HG03354 (cell line): ENCODE measurements around the gene SLC5A1.
"Not testable (repeated sequence)": the region's sequence is repeated elsewhere in the genome, so short reads cannot be mapped to it uniquely, and the experiment has no call there.

Source experiments
- ATAC-seq: cut with Tn5 transposase; IDR thresholded peaks from one replicate; pipeline ENCODE4 v1.9.1; 2021; ENCODE audit warnings: mild to moderate bottlenecking; ENCODE audit not compliant: unreplicated experiment, poor library complexity, severe bottlenecking

SLC5A1 gene

DNA sequence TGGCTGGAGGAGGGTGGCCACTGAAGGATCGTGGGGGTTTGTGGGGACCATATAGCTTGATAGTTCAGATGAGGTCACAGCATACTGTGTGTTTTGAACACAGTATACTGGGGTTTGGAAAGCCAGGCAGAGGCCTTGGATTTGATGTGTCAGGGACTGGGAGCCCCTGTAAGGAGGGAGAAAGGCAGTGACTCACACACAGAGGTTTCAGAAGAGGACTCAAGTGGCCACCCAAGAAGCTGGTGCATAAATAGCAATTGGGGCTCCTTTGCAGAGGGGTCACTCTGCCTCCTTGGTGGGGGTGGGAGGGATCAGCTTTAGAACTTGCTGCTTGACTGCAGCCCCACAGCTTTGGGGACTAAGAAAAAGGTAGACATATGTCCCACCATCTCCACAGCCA is 39.3 kb downstream of the SLC5A1 start:
- no peak for ATAC-seq

DNA sequence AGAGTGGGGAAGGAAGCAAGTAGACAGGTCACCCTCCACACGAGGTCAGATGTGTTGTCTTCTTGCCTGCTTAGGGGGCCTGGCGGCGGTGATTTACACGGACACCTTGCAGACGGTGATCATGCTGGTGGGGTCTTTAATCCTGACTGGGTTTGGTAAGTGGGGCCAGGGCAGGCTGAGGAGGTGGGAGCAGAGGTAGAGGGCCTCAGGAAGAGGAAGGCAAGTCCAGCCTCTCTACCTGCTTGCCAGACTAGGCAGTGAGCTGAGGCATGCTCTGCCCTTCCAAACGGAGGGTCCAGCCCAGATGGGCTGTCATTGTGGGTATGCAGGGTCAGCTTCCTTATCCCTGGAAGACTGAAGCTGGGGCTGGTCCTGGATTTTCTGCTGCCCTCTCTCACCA is 39.9 kb downstream of the SLC5A1 start:
- ATAC-seq: no peak

DNA sequence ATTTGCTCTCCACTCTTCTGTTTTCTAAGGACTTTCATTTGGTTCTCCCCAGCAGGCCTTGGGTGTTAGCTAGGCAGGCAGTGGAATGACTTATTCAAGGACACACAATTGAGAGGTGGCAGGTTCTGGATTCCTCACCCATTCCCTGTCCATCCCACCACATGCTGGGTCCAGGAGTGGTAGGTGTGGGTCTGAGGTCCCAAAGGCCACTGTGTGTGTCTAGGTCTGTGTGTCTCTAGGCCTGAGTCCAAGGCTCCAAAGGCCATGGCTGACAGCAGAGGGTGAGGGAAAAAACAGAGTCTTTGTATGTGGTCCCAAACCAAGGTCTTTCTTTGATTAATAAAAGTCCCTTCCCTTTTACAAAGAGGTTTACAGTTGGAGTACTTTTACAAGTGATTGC is 40.8 kb downstream of the SLC5A1 start:
- no peak for ATAC-seq

DNA sequence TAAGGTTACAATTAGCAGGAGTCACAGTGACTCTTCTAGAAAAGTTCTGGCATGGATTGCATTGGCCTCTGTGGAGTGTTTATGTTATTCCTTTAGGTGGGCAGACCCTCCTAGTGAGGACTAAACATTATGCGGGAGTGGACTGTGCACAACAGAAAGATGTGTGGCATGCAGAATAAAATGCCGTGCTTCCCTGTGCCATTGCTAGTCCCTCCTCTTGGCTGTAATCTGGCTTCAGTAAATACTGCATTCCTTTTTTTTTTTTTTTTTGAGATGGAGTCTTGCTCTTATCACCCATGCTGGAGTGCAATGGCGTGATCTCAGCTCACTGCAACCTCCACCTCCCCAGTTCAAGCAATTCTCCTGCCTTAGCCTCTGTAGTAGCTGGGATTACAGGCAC is 45.0 kb downstream of the SLC5A1 start:
- ATAC-seq: no peak

DNA sequence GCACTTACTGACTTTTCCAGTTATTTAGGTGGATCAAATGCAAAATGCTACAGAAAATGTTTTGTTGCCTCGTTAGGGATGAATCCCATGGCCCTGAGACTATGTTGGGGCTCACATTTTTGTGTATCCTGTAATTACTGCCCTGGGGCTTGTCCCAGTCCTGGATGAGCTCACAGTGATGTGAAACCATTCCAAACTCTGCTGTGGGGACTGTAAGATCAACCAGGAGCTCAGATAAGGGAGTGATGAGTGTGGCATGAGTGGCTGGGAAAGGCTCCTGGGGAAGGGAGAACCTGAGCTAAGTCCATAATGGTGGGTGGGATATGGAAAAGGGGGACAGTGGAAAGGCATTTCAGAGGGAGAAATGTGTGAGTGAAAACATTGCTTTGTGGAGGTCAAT is 54.0 kb downstream of the SLC5A1 start:
- no peak for ATAC-seq

DNA sequence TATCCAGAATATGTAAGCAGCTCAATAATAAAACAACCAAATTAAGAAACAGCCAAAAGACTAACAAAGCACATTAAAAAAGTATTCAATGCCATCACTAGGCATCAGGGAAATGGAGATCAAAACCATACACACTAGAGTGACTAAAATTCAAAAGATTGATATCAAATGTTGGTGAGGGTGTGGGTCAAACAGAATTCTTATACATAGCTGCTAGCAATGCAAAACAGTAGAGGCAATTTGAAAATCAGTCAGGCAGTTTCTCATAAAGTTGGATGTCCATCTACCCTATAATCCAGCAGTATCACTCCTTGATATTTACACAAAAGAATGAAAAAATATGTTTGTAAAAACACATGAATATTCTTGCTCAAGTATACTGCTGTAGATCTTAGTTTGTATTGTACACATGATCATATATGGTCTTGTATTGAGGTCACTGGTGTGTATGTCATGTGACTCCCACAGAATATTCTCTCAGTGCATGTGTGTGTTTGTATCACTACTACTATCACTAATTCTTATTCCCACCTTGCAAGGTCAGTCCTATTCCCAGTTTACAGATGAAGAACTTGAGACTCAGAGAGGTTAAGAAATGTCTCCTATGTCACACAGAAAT is 54.9 kb downstream of the SLC5A1 start:
- no peak for ATAC-seq

DNA sequence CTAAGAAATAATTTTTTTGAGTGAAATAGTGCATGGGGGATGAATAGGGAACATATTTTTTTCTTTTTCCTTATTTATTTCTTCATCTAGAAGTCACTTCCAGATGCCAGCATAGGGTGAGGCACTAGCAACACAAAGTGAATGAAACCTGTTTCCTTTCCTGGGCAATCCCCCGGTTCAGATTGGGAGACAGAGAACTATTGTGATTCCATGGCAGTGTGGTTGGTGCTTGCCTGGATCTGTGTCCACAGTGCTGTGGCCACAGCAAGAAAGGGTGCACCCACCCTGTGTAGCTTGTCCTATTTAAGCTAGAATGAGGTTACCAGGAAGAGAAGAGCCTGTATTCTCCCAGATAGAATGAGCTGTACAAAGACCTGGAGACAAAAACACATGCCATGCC is 57.6 kb downstream of the SLC5A1 start:
- ATAC-seq: no peak

DNA sequence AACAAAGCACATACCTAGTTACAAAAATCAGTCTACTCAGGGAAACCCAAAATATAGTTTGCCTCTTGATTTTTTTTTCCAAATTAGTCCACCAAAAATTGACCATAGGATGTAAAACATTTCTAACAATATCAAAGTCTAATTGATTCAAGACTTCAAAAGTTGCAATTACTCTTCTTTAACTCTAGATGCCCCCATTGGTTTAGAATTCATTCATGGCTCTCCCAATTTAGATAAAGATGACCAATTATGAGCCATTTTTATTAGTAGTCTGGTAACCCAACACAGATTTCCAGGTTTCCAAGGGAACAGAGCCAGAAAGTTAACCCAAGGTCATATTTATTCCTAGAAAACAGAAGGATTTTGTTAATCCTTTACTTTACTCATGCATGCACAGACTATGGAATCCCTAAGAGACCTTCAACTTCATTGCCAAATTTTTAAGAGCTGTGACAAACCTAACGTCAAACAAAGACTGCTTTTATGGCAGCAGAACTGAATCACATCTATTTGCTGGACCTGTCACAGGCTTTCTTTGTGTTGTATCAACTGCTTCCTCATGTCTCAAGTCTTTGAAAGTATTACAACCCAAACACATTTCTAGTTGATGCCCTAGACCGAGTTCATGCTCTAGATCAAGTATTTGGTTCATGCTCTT is 60.7 kb downstream of the SLC5A1 start:
- no peak for ATAC-seq

DNA sequence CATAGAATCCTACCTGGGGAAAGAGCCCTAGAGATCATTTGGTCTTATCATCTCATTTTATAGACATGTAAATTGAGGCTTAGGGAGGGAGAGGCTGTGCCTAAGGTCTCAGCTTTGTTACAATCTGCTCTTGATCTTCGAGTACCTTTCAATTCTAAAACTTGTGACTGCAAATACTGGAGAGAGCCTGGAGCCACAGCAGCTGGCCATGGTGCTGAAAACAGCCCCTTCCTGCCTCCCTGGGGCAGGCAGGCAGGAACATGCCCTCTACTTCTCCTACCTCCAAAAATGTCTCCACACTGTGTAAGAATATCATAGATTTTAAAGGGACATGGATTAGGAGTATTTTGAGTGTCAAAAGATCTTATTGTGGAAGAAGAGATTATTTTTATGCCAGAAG is 63.9 kb downstream of the SLC5A1 start:
- ATAC-seq: no peak

DNA sequence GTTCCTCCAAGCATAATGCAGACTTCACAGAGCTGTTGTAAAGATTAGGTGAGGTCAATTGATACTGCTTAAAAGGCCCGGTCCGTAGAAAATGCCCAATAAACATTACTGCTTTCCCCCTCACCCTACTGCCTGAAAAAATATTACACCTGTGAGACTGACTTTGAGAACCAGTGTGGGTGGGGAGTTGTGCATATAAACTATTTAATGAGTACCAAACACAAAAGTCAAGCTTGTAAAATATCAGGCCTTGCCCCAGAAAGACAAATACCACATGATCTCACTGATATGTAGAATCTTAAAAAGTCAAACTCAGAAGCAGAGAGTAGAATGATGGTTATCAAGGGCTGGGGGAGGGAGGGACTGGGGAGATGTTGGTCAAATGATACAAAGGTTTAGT is 69.3 kb downstream of the SLC5A1 start:
- no peak for ATAC-seq

DNA sequence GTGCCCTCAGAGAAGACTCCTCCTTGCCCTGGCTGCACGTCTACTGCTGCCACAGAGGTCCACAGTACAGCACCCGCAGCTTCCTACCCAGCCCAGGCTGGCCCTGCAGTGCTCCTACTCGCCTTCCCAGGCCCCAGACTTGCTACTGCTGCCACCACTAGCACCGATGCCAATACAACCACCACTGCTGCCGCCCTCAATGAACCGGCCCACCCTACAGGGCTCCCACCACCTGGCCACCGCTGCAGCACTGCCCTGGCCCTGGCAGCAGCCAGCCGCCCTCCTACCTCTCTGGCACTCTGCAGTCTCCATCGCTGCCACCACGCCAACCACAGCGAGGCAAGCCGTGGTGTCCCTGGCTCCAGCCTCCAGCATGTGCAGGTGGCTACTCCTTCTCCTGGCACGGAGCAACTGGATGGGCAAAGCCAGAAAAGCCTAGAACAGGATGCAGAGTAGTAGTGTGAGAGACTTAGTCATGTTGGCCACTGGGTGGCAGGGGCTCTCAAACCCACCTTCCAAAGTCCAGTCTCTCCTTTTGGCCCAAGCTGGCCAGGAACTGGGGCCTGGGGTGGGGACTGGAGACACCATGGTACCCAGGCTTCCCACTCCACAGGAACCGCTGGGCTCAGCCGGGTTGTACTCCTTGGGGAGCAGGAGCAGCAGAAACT is 76.6 kb downstream of the SLC5A1 start:
- ATAC-seq: no peak

DNA sequence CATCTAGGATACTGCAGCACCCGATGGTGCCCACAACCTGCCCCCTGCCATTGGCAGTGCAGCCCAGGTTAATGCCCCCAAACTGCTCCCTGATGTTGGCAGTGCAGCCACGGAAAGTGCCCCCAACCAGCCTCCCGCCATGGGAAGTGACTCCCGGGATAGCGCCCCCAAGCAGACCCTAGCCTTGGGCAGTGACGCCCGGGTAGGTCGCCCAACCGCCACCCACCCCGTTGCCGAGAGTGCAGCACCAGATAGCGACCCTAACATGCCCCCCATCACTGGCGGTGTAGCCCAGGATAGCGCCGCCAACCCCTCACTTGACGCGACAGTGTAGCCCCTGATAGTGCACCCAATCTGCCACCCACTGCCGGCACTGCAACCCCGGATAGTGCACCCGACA is 77.5 kb downstream of the SLC5A1 start:
- ATAC-seq: no peak

DNA sequence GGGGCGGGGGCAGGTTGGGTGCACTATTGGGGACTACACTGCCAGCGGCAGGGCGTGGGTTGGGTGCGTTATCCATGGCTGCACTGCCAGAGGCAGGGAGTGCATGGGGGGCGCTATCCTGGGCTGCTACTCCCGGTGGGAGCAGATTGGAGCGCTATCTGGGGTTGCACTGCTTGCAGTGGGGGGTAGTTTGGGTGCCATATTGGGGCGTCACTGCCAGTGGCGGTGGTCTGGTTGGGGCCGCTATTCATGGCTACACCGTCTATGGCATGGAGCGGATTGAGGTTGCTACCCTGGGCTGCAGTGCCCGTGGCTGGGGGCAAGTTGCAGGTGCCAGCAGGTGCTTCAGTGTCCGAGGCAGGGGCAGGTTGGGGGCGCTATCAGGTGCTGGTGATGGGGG is 79.8 kb downstream of the SLC5A1 start:
- no peak for ATAC-seq

DNA sequence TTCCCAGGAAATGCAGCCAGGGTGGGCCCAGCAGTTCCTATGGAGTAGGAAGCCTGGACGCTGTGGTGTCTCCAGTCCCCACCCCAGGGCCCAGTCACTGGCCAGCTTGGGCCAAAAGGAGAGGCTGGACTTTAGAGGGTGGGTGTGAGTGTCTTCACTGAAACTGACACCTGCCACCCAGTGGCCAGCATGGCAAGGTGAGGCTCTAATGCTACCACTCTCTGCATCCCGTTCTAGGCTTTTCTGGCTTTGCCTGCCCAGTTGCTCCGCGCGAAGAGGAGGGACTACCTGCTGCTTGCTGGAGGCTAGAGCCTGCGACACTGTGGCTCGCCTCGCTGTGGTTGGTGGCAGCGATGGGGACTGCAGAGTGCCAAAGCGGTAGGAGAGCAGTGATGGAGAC is 80.6 kb downstream of the SLC5A1 start:
- ATAC-seq: no peak

DNA sequence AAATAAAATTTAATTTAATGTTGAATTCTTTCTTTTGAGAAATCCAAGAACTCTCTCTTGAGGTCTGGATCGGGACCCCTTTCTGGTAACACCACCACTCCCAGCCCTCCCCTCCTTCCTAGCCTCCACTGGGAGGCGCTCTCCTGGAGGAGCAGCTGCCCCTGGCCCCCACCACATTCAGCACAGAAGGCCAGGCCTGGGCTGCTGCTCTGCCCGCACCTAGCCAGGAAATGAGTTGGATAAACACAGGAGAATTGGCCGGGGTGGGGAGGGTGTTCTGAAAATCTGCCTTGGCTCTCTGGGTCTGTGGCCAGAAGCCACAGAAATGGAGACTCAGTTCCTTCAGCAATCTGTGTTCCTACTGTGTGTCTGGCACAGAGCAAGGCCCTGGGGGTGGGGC is 84.8 kb downstream of the SLC5A1 start:
- ATAC-seq: no peak

DNA sequence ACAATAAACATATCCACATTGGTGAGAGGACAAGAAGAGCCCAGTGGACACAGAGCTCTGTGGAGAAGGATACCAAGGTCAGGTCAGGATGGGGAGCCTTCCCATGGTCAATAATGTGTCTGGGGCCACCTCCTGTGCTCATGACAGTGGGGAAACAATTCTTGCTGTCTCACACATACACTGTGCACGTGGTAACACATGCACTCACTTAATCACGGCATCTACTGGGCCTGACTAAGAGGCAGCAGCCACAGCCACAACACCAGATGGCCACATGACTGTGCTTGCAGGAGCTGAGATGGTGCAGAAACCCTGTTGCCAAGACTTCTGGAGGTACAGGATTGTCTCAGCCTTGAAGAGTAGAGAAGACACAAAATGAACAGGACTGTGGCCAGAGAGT is 87.4 kb downstream of the SLC5A1 start:
- ATAC-seq: no peak

DNA sequence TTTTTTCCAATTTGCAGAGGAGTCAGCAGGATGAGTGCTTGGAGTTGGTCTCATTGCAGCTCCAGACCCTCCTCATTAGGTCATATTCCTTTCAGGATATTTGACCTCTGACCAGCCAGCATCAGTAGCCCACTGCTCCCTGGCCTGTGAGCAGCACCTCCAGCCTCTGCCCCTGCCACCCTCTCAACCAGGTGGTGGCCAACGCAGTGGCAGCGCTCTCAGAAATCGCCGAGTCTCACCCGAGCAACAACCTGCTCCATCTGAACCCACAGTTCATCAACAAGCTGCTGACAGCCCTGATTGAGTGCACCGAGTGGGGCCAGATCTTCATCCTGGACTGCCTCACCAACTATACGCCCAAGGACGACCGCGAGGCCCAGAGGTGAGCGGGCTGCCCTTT is 89.1 kb downstream of the SLC5A1 start:
- no peak for ATAC-seq

DNA sequence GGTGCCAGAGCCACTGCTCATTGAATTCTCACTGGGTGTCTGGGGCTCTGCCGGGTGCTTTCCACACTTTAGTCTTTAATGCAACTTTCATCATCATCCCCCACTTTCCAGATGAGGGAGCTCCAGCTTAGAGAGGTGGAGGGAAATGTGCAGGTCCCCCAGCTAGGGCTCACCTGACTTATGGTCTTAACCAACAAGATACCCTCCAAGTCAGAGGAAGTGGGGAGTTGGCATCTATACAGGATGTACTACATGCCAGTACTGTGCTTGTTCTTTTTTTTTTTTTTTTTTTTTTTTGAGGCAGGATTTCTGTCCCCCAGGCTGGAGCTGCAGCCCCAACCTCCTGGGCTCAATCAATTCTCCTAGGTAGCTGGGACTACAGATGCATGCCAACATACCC is 89.7 kb downstream of the SLC5A1 start:
- ATAC-seq: no peak

DNA sequence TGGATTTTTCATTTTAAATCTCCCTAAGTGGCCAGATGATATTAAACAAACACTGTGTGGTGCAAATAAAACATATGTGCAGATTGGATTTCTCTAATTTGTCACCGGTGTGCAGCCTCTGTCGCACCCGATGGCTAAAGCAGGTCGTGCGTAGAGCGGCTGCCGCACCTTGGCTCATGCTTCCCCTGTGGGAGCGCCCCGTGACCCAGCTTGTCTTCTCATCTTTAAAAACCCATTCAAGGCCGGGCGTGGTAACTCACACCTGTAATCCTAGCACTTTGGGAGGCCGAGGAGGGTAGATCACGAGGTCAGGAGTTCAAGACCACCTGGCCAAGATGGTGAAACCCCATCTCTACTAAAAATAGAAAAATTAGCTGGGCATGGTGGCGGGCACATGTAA is 91.7 kb downstream of the SLC5A1 start:
- not testable (repeated sequence) for ATAC-seq

DNA sequence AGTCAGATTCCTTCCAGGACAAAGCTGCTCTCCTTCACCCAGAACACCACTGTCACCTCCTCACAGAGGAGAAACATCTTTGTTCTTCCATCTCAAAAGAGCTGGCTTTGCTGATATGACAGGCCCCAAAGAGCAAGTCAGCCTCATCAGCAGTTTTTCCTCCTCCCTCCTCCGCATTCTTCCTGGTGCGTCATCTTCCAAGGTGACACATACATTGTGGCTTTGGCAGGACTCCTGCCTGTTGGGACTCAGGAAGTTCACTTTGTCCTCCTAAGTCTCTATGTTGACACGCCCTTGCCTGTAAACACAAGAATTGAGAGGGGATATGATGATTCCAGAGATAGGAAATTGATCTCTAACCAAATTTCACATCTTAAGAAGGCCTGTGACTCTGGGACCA is 92.9 kb downstream of the SLC5A1 start:
- not testable (repeated sequence) for ATAC-seq

DNA sequence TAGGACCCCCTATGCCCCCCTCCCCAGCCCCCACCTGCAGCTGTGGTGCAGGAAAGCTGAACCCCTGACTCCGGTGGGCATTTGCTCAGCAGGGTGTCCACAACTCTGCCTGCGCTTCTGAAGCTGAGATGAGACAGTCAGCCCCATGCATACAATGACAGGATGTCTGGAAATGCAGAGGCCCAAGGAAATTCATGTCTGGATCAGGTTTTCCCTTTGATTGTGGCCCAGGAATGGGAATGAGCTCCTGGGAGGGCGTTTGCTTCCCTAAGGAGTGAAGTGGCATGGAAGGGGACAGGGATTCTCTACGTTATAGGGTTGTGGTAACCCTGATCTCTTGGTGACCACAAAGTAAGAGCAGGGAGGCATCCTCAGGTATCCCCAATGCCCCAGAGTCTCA is 93.8 kb downstream of the SLC5A1 start:
- ATAC-seq: not testable (repeated sequence)
